Activated naive CD8-positive, alpha-beta T cell treated with anti-CD3 and anti-CD28 coated beads, Interleukin-2, amount 50 U/mL, for 16 hours (primary cell): ENCODE results near the gene FMO2.

Experiments used
- DNase-seq: peaks from one replicate; pipeline ENCODE4 v3.0.0-alpha.2; 2020; ENCODE audit warnings: low read depth, low spot score

The FMO2 gene

GRCh38 chr1:171185091-171185490, at the start of gene FMO2:
TSS of gene FMO2 (plus strand) at chr1:171185300. CDS start at chr1:171185714, 414 bp downstream.
- DNase-seq = no peak

GRCh38 chr1:171137580-171137979, 47.5 kb upstream of the FMO2 start:
- DNase-seq = no peak

DNA sequence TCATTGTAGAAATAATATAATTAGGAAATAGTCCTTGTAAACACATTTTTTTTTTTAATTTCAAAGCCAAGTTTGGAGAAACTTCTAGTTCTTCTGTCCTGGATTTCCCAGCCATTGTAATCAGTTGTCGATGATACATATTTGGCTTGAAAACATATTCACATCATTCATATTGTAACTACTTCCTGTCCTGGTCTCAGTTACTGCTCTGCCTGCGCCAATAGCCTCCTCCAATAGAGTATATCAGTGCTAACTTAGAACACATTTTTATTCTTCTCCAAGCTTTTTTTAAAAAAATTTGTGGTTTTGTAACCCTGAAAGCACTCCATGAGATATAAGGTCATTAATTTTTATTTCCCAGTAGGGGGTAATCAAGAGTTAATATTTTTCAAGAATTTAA, 46.1 kb upstream of the FMO2 start:
- DNase-seq = no peak

DNA sequence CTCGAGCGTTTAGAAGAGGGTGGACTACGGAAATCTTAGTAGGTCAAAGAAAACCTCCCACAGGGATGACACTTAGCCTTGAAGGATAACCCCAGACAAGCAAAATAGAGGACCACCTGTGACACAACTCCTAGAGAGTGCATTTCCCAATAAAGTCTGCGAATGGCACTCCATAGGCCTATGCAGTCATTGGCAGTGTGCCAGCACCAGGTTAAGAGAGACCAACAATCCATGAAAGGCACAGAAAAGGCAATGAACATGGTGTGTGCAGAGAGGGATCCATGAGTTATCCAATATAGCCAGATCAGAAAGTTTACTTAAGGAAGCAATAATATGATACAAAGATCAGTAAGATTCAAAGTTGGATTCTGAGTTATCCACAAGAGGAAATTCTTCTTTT, 45.2 kb upstream of the FMO2 start:
- no peak for DNase-seq

GRCh38 chr1:171140401-171140800, 44.7 kb upstream of the FMO2 start:
- DNase-seq = no peak

GRCh38 chr1:171140956-171141687, 44.0 kb upstream of the FMO2 start:
- DNase-seq = no peak

DNA sequence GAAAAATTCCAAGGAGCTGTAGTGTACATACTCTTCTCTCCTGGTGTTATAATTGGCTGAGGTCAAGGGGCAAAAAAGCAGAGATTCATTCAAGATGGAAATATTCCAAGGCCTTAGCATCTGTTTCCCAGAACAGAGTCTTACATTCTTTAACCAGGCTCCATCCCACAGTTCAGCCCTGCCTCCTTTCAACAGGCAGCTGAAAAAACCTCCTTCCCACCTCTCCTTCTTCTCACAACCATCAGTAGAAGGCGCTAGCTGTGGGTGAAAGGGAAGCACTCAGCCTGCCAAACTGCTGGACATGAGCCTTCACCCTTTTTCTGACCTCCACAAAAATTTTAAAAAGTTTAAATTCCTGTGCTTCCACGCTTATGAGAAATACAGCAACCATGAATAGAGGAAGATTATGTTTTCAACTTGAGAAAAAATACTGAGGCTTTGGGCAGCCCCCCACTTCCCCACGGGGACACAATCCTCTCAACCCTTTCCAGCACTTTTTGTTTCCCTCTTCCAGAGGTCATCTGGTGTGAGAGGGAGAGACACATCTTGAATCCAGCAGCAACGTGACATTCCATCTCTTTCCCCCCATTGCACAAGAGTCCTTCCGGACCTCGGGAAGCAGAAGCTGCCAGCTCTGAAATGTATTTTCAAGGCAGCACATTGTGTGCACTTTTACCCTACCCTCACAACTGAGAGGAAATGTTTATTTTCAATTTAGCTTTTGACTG, 43.2 kb upstream of the FMO2 start:
- DNase-seq = no peak

DNA sequence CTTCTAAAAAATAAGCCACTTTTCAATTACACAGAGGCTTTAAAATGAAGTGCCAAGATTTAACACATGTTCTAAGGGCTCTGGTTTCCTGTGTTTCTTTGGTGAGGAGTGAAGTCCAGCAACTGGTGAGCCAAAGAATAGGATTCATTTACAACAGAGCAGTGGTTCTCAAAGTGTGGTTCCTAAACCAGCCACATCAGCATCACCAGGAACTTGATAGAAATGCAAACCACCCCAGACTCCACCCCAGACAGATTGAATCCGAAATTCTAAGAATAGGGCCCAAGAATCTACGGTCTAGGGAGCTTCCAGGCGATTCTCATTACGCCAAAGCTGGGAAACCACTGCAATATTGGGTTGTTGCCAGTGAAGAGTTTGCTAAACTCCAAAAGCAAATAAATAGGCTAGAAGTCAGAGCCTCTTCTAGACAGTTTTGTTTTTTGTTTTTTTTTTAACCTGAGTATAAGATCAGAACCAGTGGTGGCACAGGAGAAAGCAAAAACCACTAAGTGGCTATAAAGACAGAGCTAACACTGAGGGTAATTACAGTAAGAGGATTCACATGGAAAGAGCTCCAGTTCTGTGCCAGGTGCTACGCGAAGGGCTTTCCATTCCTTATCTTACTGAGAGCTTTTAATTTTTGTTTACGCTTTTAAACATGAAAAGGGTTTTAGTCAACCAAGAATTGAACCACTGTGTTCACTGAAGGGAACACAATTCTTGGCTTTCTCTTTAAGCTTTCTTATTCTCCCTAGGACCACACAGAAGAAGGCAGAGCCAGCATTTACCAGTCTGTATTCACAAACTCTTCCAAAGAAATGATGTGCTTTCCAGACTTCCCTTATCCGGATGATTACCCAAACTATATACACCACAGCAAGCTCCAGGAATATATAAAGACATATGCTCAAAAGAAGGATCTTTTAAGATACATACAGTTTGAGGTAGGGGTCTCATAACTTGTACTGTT, 42.4 kb upstream of the FMO2 start:
- DNase-seq = no peak

DNA sequence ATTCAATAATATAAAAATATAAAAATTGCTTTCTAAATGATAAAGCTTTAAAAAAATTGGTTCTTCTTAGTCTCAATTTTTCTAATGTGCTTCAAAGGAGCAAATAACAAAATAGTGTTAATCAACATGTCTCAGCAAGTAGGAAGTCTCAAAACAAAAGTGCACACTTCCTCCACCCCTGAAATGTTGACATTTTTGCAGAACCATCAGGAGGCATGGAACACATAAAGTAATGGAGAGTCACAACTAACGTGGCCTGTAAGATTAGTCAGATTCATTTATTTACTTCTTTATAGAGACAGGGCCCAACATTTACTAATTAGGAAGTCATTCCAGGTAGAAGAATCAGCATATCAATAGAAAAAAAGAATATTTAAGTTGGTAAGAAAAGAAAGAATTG, 34.9 kb upstream of the FMO2 start:
- no peak for DNase-seq

DNA sequence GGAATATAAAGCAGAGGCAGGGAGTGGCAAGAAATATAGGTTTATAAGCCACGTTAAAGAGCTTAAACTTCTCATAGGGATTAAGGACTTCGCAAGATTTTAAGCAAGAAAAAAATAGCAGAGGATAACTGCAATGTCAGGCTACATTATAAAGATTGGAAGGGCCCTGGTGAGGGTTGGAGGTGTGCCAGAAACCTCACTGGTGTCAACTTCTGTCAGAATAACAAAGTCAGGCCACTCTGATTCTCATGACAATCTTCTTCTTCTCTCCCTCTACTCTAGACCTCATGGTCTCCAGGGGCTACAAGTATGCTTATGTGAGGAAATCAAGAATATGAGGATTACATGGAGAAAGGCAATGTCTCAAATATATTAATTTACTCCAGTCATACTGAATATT, 32.6 kb upstream of the FMO2 start:
- DNase-seq = no peak

- no peak for DNase-seq
Measured at GRCh38 chr1:171155484-171155883, 29.6 kb upstream of the FMO2 start.

- DNase-seq = no peak
Measured at GRCh38 chr1:171158096-171158495, 27.0 kb upstream of the FMO2 start.

DNA sequence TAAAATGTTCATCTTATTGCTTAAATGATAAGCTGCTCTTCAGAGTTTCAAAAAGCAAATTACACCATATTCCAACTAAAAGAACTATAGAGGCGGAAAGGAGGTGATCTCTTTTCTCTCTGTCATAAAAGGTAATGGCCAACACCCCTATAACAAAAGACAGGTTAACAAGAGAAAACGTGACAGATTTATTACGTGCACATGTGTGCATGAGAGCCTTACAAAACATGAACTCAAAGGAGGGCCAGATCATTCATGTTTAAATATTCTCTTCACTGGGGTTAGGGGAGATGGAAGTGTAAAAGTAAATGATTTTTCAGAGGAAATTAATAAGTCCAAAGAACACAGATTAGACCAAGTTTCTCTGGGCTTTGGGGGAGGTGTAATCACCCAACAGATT, 26.5 kb upstream of the FMO2 start:
- no peak for DNase-seq

- no peak for DNase-seq
Measured at GRCh38 chr1:171159148-171159547, 26.0 kb upstream of the FMO2 start.

DNA sequence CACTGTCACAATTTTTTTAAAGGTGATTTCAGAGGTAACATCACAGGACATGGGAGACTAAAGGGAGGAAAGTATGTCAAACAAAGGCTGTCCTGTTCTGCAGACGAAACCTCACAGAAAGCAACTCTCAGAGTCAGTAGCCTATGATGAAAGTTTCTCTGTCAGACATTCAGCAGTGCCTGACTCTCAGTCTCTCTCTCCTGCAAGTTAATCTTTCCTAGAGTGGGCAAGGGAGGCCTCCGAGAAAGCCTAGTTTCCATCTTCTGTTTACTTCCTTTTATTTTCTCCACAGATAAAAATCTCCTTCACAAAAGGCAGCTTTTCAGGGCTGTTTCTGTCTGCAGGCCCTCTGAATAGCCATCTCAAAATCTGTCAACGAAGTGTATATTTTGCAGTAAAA, 24.9 kb upstream of the FMO2 start:
- DNase-seq = no peak

DNA sequence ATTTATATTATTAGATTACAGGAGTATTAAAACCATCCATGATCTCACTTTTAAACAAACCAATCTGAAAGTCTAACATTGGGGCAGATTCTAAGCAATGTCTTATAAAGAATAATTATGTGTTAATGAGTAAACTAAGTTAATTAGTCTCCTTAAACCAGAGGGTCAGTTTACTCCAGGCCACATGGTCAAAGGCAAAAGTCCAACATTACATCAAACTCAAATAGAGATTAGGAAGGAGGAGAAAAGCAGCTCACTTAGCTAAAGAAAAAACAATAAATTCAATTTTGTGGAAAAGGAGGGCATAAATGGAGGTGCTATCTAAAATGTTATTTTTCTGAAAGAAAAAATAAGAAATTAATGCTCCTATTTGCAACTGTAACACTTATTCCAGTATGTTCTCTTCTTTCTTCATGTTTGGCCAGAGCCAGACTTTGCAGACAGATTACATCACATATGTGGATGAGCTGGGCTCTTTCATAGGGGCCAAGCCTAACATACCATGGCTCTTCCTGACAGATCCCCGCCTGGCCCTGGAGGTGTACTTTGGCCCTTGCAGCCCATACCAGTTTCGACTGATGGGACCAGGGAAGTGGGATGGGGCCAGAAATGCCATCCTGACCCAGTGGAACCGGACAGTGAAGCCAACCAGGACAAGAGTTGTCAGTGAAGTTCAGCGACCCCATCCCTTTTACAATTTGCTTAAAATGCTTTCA, 24.3 kb upstream of the FMO2 start:
- DNase-seq = no peak

- no peak for DNase-seq
Measured at GRCh38 chr1:171161431-171161830, 23.7 kb upstream of the FMO2 start.

DNA sequence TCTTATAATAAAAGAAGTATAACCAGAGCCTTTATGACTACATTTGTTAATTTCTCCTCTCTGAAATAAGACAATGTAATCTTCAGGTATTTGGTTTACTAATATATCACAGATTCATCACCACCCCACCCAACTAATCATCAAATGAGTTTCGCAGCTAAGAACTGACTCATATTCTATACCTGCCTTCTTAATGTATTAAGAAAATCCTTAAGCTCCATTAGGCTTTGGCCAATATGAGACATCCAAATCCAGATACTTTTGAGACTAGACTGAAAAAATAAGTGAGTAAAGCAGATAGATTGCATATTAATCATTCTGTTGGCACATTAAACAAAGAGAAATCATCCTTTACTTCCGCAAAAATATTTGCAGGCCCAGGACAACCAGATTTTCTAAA, 18.7 kb upstream of the FMO2 start:
- no peak for DNase-seq

DNA sequence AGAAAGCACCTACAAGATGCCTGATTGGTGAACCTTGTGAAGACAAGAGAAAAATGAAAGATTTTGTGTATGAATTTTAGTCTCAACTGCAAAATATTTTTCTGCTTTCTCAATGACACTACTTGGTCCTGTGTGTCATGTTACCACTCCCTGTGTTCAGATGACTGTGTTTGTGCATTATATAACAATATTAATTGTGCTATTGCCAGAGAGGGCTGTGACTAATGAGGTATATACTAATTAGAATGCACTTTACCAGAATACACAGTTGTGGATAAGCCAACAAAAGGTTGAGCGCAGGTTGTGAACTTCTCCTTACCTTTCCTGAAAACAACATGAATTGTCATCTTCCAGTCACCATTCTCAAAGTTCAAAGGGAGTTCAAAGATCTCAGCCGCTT, 17.3 kb upstream of the FMO2 start:
- no peak for DNase-seq

DNA sequence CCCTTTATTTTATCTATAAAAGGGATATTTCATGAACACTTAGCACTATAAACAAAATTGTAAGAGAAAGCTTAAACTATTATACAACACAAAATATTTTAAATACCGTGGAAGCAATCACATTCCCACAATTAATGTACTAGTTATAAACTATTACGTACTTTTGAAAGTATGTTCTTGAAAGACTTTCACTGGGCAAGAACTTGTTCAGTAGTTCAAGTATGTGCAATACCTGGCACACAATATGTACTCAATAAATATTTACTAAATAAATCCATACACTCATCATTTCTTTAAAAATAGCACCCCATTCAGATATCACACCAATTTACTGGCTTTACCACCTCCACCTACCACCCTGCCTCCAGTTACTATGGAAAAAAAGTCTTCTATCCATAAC, 12.6 kb upstream of the FMO2 start:
- no peak for DNase-seq

- DNase-seq = no peak
Measured at GRCh38 chr1:171173069-171173468, 12.0 kb upstream of the FMO2 start.
